HCT116 (cell line): ENCODE results near the gene SPRYD7. TPM values are rescaled to one million over a fixed set of nuclear protein-coding genes. Genes with fewer than 3 reads are reported as not detected.

ENCODE experiments used
- ATAC-seq: fragments of 200-7000 bp; cut with Tn5 transposase; 2 replicates; pipeline ENCODE4 v1.9.1; 2020; ENCODE audit warnings: mild to moderate bottlenecking, moderate library complexity
- BruUV-seq: library from RNA; stranded (reverse); fragments of 400-500 nt; replicated peaks from 2 replicates; lab custom pipeline; 2021; lab: Mats Ljungman, UMichigan
- CTCF ChIA-PET: fragments of 300-600 bp; sonication (Branson Sonifier 250); formaldehyde crosslinking; loops from one replicate; lab custom pipeline; 2021; ENCODE audit warnings: antibody characterized with exemption; lab: Charles Lee
- POLR2A ChIA-PET: fragments of 300-600, 350-600 bp; sonication (Branson Sonifier 250); formaldehyde crosslinking; loops from one replicate; lab custom pipeline; 2021; ENCODE audit warnings: antibody characterized with exemption; lab: Charles Lee
- RAD21 ChIA-PET, 2 experiments: fragments of 300-600 bp; sonication (Branson Sonifier 250); formaldehyde crosslinking; loops; one replicate each; lab custom pipeline; 2023; ENCODE audit warnings: low total read pairs in 2 of 2; ENCODE audit not compliant: uncharacterized antibody in 2 of 2, unreplicated experiment in 2 of 2, low non-redundant PET in 1 of 2; lab: Charles Lee
- DNase-seq: peaks from one replicate; pipeline ENCODE4 v3.0.0-alpha.2; 2010; ENCODE audit warnings: low read depth, low spot score
- H2AFZ ChIP-seq: fragments of 200-600 bp; shearing (Covaris generic), sonication (generic); 2 replicates; pipeline ENCODE4 v1.6.1; 2017; ENCODE audit warnings: low read depth, mixed run types, mixed read lengths, antibody characterized with exemption, low read length; ENCODE audit not compliant: poor library complexity, severe bottlenecking
- H3K27ac ChIP-seq: 2 replicates; pipeline ENCODE4 v1.5.1; 2012; ENCODE audit warnings: low read depth, low read length
- H3K27me3 ChIP-seq: fragments of 200-600 bp; sonication (generic); 2 replicates; pipeline ENCODE4 v1.6.1; 2016; ENCODE audit warnings: mixed run types, low read length, mixed read lengths; ENCODE audit not compliant: insufficient read depth
- H3K36me3 ChIP-seq, 2 experiments: fragments of 200-500 bp in 1 of 2; fragments of 200-600 bp in 1 of 2; sonication (Bioruptor generic) in 1 of 2; sonication (generic) in 1 of 2; 2 replicates each; pipeline versions ENCODE4 v1.5.1 to v1.6.1; 2014 to 2016; ENCODE audit warnings: low read length in 2 of 2, inconsistent platforms in 1 of 2, mixed read lengths in 1 of 2, mixed run types in 1 of 2; ENCODE audit not compliant: insufficient read depth in 2 of 2, control insufficient read depth in 1 of 2
- H3K4me1 ChIP-seq, 2 experiments: fragments of 200-600 bp in 1 of 2; sonication (generic) in 1 of 2; 2 replicates each; pipeline versions ENCODE4 v1.5.1 to v1.6.1; 2012 to 2017; ENCODE audit warnings: low read length in 2 of 2, inconsistent platforms in 1 of 2, mild to moderate bottlenecking in 1 of 2, mixed read lengths in 1 of 2, mixed run types in 1 of 2, moderate library complexity in 1 of 2; ENCODE audit not compliant: insufficient read depth in 2 of 2, control insufficient read depth in 1 of 2
- H3K4me2 ChIP-seq: fragments of 200-600 bp; sonication (generic); 2 replicates; pipeline ENCODE4 v1.6.1; 2017; ENCODE audit warnings: mixed run types, low read length, mixed read lengths
- H3K4me3 ChIP-seq, 2 experiments: fragments of 200-600 bp in 1 of 2; sonication (generic) in 1 of 2; replicated peaks in 1 of 2; 2 replicates each; pipeline ENCODE4 v1.5.1; 2011 to 2016; ENCODE audit warnings: low read length in 2 of 2, control low read depth in 1 of 2, low read depth in 1 of 2, mild to moderate bottlenecking in 1 of 2, mixed read lengths in 1 of 2, mixed run types in 1 of 2
- H3K79me2 ChIP-seq: fragments of 200-600 bp; sonication (generic); 2 replicates; pipeline ENCODE4 v1.6.1; 2017; ENCODE audit warnings: mild to moderate bottlenecking, mixed run types, low read length, moderate library complexity, mixed read lengths; ENCODE audit not compliant: insufficient read depth
- H3K9ac ChIP-seq: fragments of 200-600 bp; sonication (generic); 2 replicates; pipeline ENCODE4 v1.6.1; 2016; ENCODE audit warnings: low read length, mixed read lengths
- H3K9me2 ChIP-seq: fragments of 200-600 bp; sonication (generic), shearing (Covaris generic); 2 replicates; pipeline ENCODE4 v1.6.1; 2017; ENCODE audit warnings: mixed run types, mild to moderate bottlenecking, moderate library complexity; ENCODE audit not compliant: insufficient read depth
- H3K9me3 ChIP-seq, 2 experiments: fragments of 200-500 bp in 1 of 2; fragments of 200-600 bp in 1 of 2; sonication (Bioruptor generic) in 1 of 2; sonication (generic) in 1 of 2; 2 replicates each; pipeline ENCODE4 v1.6.1; 2014 to 2017; ENCODE audit warnings: low read length in 2 of 2, mixed read lengths in 2 of 2, inconsistent platforms in 1 of 2, low read depth in 1 of 2, mild to moderate bottlenecking in 1 of 2, mixed run types in 1 of 2, moderate library complexity in 1 of 2; ENCODE audit not compliant: control insufficient read depth in 1 of 2, insufficient read depth in 1 of 2
- H4K20me1 ChIP-seq: fragments of 200-600 bp; sonication (generic), shearing (Covaris generic); 2 replicates; pipeline ENCODE4 v1.6.1; 2017; ENCODE audit warnings: mixed run types, mild to moderate bottlenecking, moderate library complexity; ENCODE audit not compliant: insufficient read depth
- CBX3 ChIP-seq: IDR thresholded peaks from 2 replicates; pipeline ENCODE4 v1.6.1; 2012; ENCODE audit warnings: low read depth
- CEBPB ChIP-seq: IDR thresholded peaks from 2 replicates; pipeline ENCODE4 v1.6.1; 2012; ENCODE audit warnings: low read depth
- CTCF ChIP-seq, 3 experiments: fragments of 200-600 bp in 1 of 3; sonication (generic) in 1 of 3; IDR thresholded peaks in 2 of 3; conservative IDR thresholded peaks in 1 of 3; 2 replicates each; pipeline ENCODE4 v1.5.1; 2012 to 2017; ENCODE audit warnings: low read depth in 2 of 3, low read length in 2 of 3, antibody characterized with exemption in 1 of 3, borderline replicate concordance in 1 of 3, control low read depth in 1 of 3, mild to moderate bottlenecking in 1 of 3, mixed read lengths in 1 of 3, mixed run types in 1 of 3, moderate library complexity in 1 of 3; ENCODE audit not compliant: insufficient read depth in 1 of 3
- EGR1 ChIP-seq: IDR thresholded peaks from 2 replicates; pipeline ENCODE4 v1.6.1; 2012; ENCODE audit warnings: low read depth
- EZH2phosphoT487 ChIP-seq: fragments of 200-600 bp; IDR thresholded peaks from 2 replicates; pipeline ENCODE4 v1.6.1; 2018; ENCODE audit warnings: antibody characterized with exemption, borderline replicate concordance
- FOSL1 ChIP-seq: IDR thresholded peaks from 2 replicates; pipeline ENCODE4 v1.6.1; 2012; ENCODE audit warnings: low read depth
- MAX ChIP-seq: IDR thresholded peaks from 2 replicates; pipeline ENCODE4 v1.6.1; 2012
- SIN3A ChIP-seq: IDR thresholded peaks from 2 replicates; pipeline ENCODE4 v1.6.1; 2012; ENCODE audit warnings: low read depth
- SRF ChIP-seq: IDR thresholded peaks from 2 replicates; pipeline ENCODE4 v1.6.1; 2012; ENCODE audit warnings: low read depth
- YY1 ChIP-seq: IDR thresholded peaks from 2 replicates; pipeline ENCODE4 v1.6.1; 2011; ENCODE audit warnings: low read length, low read depth, moderate library complexity, mild to moderate bottlenecking; ENCODE audit not compliant: insufficient replicate concordance; ENCODE audit errors: extremely low read depth
- ZBTB33 ChIP-seq: IDR thresholded peaks from 2 replicates; pipeline ENCODE4 v1.6.1; 2011; ENCODE audit warnings: mild to moderate bottlenecking, low read length, moderate library complexity; ENCODE audit not compliant: insufficient replicate concordance; ENCODE audit errors: extremely low read depth
- ZFX ChIP-seq: fragments of 450-650 bp; IDR thresholded peaks from 2 replicates; pipeline ENCODE4 v1.6.1; 2017
- ZNF274 ChIP-seq: fragments of 200-500 bp; sonication (Bioruptor generic); IDR thresholded peaks from 2 replicates; pipeline ENCODE4 v1.6.1; 2014; ENCODE audit warnings: mild to moderate bottlenecking, low read depth, low read length, inconsistent platforms
- intact Hi-C: fragments of 100-400 bp; cut with micrococcal nuclease; formaldehyde crosslinking; loops from 2 replicates; pipeline ENCODE4 v1.10.0; 2022
- total RNA-seq: library from RNA; stranded (reverse); gene quantifications from one replicate; pipeline ENCODE4 v1.2.1, GENCODE V29; 2021; ENCODE audit not compliant: unreplicated experiment

The SPRYD7 gene
- total RNA-seq, 1 experiment from 2014 or later, result 11.3 TPM

- no TSS peak for BruUV-seq
- Histone ChIP-seq H3K27me3 (no peaks in the 10 kb centered on the region), H3K4me1 (no peaks in the 10 kb centered on the region), H3K79me2 (no peaks in the 10 kb centered on the region), H3K4me2 (no peak overlapping the region), H3K9me3 (no peaks in the 10 kb centered on the region), H3K36me3 (no peaks in the 10 kb centered on the region), H4K20me1 (no peaks in the 10 kb centered on the region), H3K9me2 (no peaks in the 10 kb centered on the region), H2AFZ (no peak overlapping the region), H3K4me3 (no peak overlapping the region), H3K27ac (no peak overlapping the region), H3K9ac (no peak overlapping the region)
- ATAC-seq (no peak), DNase-seq (no peak)
- TF ChIP-seq FOSL1 (no peak), YY1 (no peak), CTCF (IDR thresholded peaks at IDR 0.05 in 2 of 3, conservative IDR thresholded peaks at IDR 0.05 in 1 of 3; ENCODE audit: borderline replicate concordance in 1 of 3, insufficient read depth in 1 of 3, low read depth in 2 of 3, low read length in 2 of 3) (no peak), EGR1 (no peak), CEBPB (no peak), SRF (no peak), ZBTB33 (no peak), SIN3A (no peak), EZH2phosphoT487 (no peak), MAX (no peak), ZNF274 (no peak), CBX3 (no peak), ZFX (no peak)
- ChIA-PET RAD21 (no interaction called here), POLR2A (no interaction called here), CTCF (no interaction called here)
- intact Hi-C loops, result no loop called here
Measured at GRCh38 chr13:49954674-49955455, 18.7 kb upstream of the SPRYD7 start.
